ENCODE results near the gene RPL29.

GRCh38 chr3:51966016-51966415, 29.7 kb downstream of the RPL29 start:
- no peak for TF ChIP-seq ATF3 (CRISPR knock-in tag; IDR thresholded peaks at IDR 0.05)
- TF ChIP-seq CTCF (CRISPR knock-in tag; IDR thresholded peaks at IDR 0.05): no peak
- TF ChIP-seq GABPA (IDR thresholded peaks at IDR 0.05; ENCODE audit: low read depth, low read length): no peak
- TF ChIP-seq GABPA (CRISPR knock-in tag; IDR thresholded peaks at IDR 0.05; ENCODE audit: low read depth): no peak
- no peak for TF ChIP-seq ZBTB1 (CRISPR knock-in tag; IDR thresholded peaks at IDR 0.05; ENCODE audit: borderline replicate concordance)
- no peak for TF ChIP-seq POLR2AphosphoS5 (IDR thresholded peaks at IDR 0.05; ENCODE audit: low read depth, low read length)
- TF ChIP-seq IRF2 (CRISPR knock-in tag; IDR thresholded peaks at IDR 0.05): no peak
- no peak for TF ChIP-seq NPAS2 (CRISPR knock-in tag; IDR thresholded peaks at IDR 0.05; ENCODE audit: borderline replicate concordance)
- TF ChIP-seq ZNF670 (CRISPR knock-in tag; IDR thresholded peaks at IDR 0.05; ENCODE audit: borderline replicate concordance): no peak

Data from HepG2 (cell line).